DMS153 treated with DMSO at 0.1 percent for 48 hours (cell line): ENCODE data around the gene SIAH1.
"Not testable (repeated sequence)": the region's sequence is repeated elsewhere in the genome, so short reads cannot be mapped to it uniquely, and the experiment has no call there.

Experiments used
- DNase-seq: peaks from one replicate; lab custom pipeline; 2025; ENCODE audit not compliant: unreplicated experiment; lab: John Stamatoyannopoulos, UW

The SIAH1 gene

GRCh38 chr16:48367441-48368049 lies 17.7 kb downstream of the SIAH1 start:
- no peak for DNase-seq

- no peak for DNase-seq
Measured at GRCh38 chr16:48366165-48367093, 18.8 kb downstream of the SIAH1 start.

GRCh38 chr16:48365601-48366164 lies 19.5 kb downstream of the SIAH1 start:
- DNase-seq: no peak

- no peak for DNase-seq
Measured at GRCh38 chr16:48365025-48365600, 20.1 kb downstream of the SIAH1 start.

- no peak for DNase-seq
Measured at GRCh38 chr16:48361540-48362144, 23.6 kb downstream of the SIAH1 start.

- no peak for DNase-seq
Measured at GRCh38 chr16:48361012-48361411, 24.2 kb downstream of the SIAH1 start.

- DNase-seq: no peak
Measured at GRCh38 chr16:48359983-48360382, 25.2 kb downstream of the SIAH1 start.

GRCh38 chr16:48358419-48358818 lies 26.8 kb downstream of the SIAH1 start:
- DNase-seq: no peak

GRCh38 chr16:48356633-48357376 lies 28.4 kb downstream of the SIAH1 start:
- DNase-seq: no peak

- no peak for DNase-seq
Measured at GRCh38 chr16:48354877-48355855, 30.0 kb downstream of the SIAH1 start.

GRCh38 chr16:48354385-48354784 lies 30.8 kb downstream of the SIAH1 start:
- not testable (repeated sequence) for DNase-seq

GRCh38 chr16:48353565-48354163 lies 31.5 kb downstream of the SIAH1 start:
- DNase-seq: no peak

GRCh38 chr16:48352648-48353390 lies 32.4 kb downstream of the SIAH1 start:
- DNase-seq: no peak

- no peak for DNase-seq
Measured at GRCh38 chr16:48350736-48351135, 34.5 kb downstream of the SIAH1 start.

- DNase-seq: no peak
Measured at GRCh38 chr16:48347980-48348379, 37.2 kb downstream of the SIAH1 start.

- no peak for DNase-seq
Measured at GRCh38 chr16:48347191-48347865, 37.9 kb downstream of the SIAH1 start.

- no peak for DNase-seq
Measured at GRCh38 chr16:48342591-48342990, 42.6 kb downstream of the SIAH1 start.

GRCh38 chr16:48340054-48340453 lies 45.2 kb downstream of the SIAH1 start:
- DNase-seq: no peak
